ENCODE data around the gene C2orf49.
"Not testable (repeated sequence)": the region's sequence is repeated elsewhere in the genome, so short reads cannot be mapped to it uniquely, and the experiment has no call there.

The C2orf49 gene

DNA sequence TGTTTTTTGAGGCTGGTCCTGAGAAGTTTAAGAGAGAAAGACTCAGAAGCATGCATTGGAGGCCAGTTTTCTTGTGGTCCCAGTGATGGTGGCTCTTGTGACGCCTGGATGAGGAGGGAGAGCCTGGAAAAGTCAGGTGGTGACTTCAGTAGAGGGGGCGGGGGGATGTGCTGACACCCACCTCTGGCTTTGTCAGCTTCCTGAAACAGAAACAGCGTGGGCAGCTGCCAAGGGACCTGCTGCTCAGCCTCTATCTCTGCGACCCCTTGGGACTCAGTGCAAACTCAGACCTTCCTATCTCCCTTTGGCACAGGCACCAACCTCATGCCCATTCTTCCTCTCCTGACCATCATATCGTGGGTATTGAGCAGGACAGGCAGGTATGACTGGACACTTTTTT is 14.2 kb upstream of the C2orf49 start:
- DNase-seq: no peak

DNA sequence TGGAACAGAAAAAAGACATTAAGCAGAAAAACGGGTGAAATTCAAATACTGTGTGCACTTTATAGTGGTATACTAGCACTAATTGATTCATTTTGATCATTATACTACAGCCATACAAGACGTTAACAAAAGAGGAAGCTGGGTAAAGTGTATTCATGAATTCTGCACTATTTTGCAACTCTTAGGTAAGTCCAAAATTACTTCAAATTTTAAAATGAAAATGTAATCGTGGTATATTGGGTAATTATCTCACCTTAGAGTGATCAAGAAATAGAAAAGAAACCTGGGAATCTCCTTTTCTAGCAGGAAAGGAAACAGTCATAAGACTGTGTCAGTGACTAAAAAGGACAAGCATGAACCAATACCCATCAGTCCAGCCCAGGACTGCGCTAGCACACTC is 13.2 kb upstream of the C2orf49 start:
- DNase-seq: no peak

DNA sequence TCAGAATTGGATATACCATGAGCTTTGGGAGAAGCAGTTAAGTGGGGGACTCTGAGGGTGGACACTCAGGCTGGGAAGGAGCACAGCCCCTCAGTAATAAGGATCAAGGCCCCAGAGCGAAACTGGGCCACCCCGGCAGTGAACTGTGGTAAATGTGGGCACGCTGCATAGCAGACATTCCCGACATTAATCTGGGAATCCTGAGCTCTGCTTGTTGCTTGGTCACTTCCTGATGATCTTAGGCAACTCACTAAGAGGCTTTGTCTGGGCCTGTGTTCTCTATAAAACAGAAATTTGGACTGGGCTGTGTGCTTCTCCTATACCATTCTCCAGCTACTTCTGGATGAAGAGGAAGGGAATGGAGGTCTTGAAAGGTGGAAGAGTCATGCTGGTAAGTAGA is 12.6 kb upstream of the C2orf49 start:
- no peak for DNase-seq

DNA sequence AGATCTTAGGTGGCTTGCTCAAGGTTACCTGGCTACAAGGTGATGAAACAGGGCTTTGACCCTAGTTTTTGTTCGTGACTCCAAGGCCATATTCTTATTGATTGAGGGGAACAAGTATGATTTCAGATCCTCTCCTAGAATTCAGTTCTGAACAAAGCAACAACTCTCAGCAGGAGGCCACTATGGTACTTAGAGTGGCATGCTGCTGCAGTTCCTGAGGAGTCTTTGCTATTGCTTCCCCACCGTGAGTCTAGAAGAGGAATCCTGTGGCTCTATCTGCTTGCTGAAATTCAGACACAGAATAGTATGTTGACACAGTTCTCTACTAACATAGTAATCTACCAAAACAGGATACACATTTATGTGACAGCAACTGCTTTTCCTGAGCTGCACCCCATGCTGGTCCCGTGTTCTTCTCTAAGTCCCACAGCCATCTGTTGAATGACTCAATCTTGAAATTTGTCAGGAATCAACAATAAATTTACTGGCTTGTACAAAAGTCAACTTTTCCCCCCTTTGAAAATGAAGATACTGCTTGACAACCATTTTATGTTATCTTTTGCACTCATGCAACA is 11.9 kb upstream of the C2orf49 start:
- DNase-seq: no peak

DNA sequence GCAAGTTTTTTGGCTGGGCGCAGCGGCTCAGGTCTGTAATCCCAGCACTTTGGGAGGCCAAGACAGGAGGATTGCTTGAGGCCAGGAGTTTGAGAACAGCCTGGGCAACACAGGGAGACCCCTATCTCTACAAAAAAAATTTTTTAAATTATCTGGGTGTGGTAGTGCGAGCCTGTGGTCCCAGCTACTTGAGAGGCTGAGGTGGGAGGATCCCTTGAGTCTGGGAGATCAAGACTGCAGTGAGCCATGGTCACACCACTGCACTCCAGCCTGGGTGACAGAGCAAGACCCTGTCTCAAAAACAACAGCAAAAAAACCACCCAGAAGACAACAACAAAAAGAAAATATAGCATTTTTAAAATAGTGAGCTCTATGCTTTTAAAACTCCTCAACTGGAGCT is 10.1 kb upstream of the C2orf49 start:
- DNase-seq: not testable (repeated sequence)

DNA sequence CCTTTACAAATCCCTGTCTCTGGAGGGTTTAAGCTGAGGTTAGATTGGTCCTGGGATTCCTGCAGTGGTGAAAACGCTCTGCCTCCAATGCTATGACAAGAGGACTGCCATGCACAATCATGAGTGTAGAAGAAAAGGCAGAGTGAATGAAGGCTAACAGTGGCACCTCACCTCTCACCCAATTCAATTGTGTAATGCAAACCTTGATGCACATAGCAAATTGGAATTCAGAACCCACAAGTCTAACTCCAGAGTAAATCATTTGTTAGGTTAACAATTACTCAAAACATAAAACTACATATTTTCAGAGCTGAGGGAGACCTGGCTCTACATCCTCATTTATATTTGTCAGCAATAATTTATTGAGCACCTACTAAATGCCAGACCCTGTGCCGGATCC is 9.7 kb upstream of the C2orf49 start:
- no peak for DNase-seq

DNA sequence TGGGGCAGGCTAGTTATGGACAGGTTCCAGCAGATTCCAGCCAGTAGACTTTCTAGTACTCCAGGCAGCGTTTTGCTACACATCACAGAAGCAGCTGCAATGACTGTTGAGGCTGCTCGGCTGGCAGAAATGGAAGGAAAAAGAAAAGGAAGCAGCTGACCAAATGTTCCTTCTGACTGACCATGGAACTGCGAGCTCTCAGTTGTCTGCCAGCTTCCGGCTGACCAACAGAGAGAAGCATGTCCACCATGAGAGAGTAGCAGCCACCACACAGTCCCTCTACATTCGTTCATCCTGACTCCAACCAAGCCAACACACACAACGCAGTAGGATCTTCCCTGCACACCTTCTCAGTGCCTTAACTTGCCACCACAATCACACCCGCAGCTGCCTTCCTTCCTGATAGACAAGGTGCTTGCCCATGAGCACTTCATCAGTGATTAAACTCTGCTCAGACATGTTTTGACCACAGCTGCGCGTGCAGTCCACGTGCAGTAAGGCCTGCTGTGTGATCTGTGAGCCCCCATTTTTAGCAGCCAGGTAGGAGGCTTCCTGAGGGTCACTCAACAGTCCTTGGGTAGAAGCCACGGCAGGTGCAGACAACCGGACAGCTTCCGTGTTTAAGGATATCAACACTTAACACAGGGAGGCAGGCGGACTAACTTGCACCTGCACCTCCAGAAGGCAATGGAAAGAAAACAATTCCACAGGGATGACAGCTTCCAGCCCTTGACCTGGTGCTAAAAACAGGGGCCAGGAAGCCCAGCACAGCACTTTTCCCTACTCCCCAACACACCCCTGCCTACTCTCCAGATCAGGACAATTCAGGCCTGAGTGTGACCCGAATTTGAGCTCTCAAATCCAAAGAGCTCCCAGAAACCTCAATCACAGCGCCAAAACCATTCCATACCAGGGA is 8.8 kb upstream of the C2orf49 start:
- DNase-seq: no peak

DNA sequence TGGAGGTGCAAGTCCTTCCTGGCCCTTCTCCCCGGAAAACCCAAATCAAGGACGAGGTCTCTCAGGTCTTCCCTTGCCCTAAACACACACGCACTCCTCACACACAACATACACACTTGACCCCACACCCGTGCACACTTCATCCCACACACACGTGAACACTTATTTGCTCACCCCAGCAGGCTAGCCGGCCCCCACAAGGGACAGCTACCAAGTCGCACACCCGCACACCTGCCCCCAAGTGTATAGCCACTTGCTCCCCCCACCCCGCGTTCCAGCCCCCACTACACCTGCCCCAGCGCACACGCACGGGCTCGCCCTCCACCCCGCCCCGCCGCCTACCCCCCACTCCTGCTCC is 8.2 kb upstream of the C2orf49 start:
- no peak for DNase-seq

DNA sequence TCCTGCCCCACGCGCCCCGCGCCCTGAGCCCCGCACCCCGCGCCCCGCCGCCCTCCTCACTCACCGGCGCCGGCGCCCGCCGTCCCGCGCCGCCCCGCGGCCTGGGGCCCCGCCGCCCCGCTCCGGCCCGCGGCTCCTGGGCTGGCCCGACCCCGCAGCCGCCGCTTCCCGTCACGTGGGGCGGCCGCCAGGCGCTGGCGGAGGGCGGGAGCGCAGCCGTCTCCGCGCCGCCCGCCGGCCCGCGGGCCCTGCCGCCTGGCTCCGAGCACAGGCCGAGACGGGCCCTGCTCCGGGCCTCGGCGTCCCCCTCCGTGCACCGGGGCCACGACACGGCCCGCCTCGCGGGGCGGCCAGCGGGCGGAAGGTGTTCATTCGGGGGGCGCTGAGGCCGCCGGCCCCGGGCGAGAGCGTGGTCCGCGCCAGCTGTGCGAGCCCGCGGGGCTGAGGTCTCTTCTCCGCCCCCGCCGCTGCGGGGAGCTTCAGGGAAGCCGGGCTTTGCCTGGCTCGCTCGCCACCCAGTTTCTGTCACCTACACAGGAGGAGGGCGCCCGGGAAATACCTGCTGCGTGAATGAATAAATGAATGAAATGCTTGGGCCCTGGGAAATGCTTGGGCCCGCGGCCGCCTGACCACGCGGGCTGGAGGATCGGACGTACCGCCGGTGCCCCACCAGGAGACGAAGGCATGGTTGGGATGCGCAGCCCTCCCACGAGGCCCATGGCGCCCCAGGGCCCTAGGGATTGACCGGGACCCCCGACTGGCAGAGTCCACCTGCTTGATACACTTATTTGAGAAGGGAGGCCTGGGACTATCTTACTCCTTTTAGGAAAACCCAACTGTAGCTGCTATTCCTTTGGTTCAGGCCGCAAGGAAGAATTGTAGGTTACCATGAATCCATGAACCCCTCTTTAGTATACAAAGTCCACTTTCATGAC is 7.5 kb upstream of the C2orf49 start, which contains the start of gene TGFBRAP1:
TSS of gene TGFBRAP1 (minus strand) at position 175 of the 935 bp plus-strand sequence. CDS start 21,434 bp downstream, outside the sequence.
- peak; percentile 3 for DNase-seq

DNA sequence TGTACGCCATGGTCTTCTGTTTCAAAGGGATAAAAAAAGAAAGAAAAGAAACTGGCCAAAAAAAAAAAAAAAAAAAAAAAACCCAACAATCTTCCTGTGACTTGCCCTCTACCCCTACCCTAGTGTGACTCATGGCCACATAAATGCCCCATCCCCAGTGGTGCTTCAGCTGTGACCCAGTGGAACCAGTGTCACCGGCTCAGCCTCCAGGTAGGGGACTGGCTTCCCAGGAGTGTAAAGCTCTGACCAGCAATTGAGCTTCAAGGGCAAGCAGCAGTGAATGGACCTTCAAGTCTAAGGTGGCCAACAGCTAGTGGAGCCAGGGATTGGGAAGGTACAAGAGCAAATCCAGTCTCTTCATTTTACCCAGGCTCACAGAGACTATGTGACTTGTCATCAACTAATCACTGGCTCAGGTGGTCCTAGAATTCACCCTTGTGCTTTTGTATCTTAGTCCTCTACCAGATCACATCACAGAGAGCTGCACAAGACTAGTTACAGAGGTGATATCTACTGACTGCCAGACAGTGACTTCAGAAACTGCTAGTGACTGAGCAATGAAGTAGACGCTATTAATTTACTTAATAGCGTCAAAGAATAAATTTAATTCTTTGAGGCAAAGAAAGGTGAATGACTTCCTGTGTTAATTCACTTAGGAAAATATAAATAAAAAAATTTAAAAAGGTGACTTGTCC is 6.5 kb upstream of the C2orf49 start:
- no peak for DNase-seq

DNA sequence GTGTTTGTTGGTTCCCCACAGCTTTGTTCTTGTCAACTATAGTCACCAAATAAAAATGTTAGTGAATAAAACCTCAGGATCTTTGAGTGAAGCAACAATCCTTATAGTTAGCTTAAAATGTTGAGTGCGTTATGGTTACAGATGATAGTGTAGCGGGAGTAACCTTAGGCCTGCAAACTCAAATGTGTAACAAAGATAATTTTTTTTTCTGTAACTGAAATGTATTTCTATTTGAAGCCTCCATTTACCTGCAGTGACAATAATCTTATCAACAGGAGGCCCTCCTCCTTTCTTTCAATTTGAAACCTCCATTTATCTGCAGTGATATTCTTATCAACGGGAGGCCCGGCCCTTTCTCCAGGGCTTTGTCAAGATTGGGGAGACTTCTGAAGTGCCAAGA is 3.1 kb upstream of the C2orf49 start:
- DNase-seq: no peak

DNA sequence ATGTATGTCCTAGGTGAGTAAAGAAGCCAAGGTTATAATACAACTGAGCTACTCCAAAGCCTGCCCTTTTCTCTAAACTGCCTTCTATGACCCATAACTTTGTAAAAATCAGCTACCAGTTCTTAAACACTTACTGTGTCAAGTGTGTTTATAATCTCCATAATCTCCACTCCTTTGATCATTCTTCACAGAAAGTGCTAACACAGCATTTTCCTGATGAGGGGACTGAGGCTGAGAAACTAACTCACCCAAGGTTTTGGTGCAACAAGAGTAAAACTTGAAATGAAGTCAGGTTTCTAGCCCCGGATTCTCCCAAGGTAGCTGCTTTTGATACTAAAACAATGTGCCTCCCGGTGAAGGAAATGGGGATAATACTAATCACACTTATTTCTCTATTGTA is 1.9 kb upstream of the C2orf49 start:
- no peak for DNase-seq

DNA sequence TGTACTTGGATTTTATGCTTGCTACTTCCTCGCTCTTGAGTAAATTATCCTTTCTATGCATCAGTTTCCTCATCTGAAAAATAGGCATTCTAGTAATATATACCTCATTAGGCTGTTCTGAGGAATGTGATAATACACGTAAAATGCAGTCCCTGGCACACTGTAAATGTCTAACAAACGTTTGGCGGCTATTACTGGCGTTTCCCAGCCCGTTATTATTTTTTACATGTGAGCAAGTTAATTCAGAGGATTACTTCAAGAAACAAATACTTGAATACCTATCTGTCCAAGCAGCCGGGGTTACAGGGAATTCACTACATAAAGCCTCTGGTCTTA is 586 bp upstream of the C2orf49 start:
- no peak for DNase-seq

DNA sequence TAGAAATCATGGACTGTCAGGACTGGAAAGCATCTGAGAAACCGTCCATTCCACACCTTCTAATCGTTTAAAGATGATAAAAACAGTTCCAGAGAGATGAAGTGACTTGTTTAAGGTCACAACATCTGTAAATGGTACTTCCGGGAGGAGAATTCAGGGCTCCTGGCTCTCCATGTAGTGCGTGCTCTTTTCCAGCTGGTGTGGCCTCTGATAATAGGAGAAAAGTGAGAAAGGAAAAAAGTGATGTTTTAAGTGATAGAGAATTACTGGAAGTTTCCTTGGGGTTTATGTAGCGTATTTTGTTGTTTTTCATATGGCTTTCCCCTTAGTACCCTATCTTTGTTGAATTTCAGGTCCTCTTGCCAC is 663 bp downstream of the C2orf49 start:
- no peak for DNase-seq

DNA sequence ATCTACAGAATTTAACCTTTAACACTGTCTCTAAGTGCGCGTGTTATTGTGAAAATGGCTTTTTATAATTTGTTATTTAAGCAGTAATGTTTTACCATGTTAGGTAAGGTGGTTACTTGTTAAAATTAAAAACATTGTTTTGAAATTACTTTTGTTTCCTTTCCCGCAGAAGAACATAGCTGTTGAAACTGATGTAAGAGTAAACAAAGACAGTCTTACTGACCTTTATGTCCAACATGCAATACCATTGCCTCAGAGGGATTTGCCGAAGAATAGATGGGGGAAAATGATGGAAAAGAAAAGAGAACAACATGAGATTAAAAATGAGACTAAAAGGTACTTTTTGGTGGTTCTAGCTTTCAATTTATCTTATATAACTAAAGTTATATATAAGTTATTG is 2.1 kb downstream of the C2orf49 start:
- DNase-seq: no peak

DNA sequence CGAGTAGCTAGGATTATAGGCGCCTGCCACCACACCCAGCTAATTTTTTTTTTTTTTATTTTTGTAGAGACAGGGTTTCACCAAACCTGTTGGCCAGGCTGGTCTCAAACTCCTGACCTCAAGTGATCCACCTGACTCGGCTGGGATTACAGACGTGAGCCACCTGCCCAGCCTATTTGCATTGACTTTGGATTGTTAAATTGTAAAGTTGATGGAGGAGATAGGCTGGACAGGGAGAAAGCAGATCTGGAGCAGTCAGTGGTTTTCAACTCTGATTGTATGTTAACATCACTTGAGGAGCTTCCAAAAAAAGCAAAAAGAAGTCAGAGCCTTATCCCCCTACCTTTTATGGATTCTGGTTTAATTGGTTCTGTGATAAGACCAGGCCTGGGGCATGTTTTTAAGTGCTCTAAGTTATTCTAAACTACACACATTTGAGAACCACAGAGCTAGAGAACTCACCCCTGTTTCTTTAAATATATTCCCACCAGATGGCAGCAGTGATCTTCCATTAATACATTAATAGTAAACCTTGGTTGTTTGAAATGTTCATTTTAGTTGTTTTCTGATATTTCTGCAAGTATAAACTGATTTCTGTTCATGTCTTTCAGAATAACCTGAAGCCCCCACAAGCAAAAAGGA is 7.5 kb downstream of the C2orf49 start:
- DNase-seq: peak; percentile 1

DNA sequence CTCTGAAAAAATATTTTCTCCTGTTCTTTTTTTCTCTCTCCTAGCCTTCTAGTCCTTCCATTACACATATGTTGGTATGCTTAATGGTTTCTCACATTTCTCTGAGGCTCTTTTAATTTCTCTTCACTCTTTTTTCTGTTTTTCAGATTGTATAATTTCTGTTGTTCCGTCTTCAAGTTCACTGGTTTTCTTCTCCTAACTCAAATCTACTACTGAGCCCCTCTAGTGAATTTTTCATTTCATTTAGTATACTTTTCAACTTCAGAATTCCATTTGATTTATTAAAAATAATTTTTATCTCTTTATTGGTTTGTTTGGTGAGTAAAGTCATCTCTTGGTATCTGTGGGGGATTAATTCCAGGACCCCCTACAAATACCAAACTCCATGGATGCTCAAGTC is 19.8 kb downstream of the C2orf49 start:
- no peak for DNase-seq

DNA sequence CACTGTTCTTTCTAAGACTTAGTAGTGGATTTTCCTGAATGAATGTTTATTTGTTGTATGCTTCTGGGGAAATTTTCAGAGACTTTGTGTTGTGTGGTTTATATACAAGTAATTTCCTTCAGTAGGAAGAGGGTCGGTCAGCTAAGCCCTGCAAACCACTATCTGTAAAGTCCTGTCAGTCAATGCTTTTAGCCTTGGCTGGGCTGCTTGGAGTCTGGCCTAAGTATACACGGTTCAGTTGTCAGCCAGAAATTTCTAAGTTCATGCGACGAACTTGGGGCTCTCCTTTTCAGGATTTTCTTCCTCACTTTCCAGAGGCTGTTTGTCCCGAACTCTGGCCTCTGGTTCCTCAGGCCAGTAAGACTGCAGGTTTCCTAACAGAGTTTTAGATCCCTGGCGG is 21.3 kb downstream of the C2orf49 start:
- DNase-seq: no peak

DNA sequence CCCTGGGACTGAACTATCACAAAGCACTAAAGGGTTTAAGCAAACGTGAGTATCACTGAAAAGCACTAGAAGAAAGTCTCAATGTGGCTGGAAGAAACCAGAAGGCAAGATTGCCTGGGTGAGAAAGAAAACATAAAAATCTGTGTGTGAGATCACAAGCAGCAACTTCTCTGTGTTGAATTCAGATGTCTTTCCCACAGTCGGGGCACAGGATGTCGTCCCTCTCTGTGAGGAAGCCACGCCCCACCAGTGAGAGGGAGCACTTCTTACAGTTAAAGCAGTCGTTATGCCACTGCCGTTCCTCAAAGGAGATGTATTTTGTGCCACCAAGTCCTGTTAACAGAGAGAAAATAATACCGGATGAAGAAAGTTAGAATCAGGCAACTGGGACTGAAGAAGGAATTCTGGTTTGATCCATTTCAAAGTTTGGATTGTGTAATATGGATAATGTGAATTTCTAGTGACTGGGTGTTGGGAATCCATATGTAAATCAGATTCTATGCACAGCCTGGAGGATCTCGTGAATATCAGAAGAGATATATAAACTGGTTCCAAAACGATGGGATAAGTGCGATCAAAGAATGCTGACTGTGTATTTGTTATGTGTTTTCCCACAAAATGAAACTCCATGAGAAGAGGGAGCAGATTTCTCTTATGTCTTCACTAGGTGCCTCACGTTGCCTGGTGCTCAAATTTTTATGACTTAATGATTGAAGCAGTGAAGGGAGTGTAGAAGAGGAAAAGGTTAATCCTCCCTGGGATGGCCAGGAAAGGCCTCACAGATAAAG is 24.0 kb downstream of the C2orf49 start:
- no peak for DNase-seq

DNA sequence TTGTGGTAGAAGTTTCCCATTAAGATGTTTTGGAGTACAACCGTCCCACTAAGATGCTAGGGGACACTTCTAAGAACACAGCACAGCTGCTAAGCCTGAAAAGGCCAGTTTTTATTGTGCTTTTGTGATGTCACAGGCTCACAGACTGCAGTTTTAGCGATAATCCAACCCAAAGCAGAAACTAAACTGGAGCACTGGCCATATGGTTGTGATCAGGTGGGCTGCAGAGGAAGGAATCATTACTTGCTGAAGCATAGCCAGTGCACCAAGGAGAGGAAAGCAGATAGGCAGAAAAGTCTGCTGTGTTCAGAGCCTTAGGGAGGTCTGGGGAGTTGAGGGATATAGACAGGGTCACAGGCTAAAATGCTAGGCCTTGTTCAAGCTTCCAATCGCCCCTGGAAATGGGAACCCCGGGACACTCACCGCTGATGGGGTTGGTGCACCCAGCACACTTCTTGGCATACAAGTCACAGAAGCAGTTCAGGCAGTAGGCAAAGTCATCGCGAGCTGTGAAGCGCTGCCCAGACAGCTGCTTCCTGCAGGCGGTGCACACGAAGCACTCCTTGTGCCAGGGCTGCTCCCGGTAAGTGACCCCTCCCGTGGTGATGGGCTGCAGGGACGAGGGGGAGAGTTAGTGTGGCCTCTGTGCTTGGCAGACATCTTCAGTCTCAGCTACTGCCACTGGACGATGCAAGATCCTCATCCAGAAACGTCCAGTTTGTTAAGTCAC is 25.7 kb downstream of the C2orf49 start:
- no peak for DNase-seq

Data from NCI-H446 treated with DMSO at 0.1 percent for 48 hours (cell line).